ENCODE measurements around the gene ARHGEF19. TPM values are rescaled to one million over a fixed set of nuclear protein-coding genes. Genes with fewer than 3 reads are reported as not detected.

The ARHGEF19 gene
- total and polyA plus RNA-seq, 2 of the 13 experiments (the other 11 are each of a cell fraction or from before 2014, with no cell fraction given), result 1.7 to 1.8 TPM

DNA sequence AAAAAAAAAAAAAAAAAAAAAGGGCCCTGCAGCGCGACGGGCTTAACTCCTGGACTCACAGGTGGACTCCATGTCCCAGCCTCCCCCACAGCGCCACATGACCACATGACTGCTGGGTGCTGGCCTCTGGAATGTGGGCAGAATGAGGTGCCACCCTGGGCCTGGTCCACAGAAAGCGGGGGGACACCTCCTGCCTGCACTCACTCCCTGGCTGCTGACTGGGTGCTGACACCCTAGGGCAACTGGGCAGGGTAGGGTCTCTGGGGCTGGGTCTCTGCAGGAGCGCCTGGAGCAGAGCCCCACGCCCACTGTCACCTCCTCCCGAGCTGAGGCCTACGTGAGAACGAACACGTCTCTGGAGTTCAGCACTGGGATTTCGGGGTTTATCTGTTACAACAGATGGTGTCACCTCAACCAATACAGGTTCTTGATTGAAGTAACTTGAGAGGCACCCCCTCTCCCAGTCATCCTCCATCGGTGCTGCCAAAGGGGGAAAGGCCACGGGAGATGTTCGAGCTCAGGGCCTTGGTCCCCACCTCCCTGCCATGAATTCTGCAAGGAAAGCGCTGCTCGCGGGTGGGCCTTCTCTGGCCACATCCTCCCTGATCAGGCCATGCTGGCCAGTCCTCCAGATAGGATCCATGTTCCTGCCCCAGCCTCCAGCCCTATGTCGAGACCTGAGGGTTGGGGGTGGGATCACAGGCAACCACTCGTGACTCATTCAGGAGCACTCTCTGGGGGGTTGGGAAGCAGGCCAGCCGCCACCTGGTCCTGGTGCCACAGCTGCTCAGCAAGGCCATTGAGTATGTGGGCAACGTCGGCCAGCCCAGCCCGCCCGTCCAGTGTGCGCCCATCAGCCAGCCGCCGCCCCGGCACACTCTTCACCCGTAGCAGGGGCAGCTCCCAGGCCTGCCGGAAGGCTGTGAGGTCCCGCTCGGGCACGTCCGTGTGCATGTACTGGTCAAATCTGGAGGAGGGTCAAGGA lies 19.2 kb upstream of the ARHGEF19 start (continued):
- no peak for TF ChIP-seq ZNF274 (CRISPR knock-in tag; IDR thresholded peaks at IDR 0.05)
- TF ChIP-seq, protein P1, sequence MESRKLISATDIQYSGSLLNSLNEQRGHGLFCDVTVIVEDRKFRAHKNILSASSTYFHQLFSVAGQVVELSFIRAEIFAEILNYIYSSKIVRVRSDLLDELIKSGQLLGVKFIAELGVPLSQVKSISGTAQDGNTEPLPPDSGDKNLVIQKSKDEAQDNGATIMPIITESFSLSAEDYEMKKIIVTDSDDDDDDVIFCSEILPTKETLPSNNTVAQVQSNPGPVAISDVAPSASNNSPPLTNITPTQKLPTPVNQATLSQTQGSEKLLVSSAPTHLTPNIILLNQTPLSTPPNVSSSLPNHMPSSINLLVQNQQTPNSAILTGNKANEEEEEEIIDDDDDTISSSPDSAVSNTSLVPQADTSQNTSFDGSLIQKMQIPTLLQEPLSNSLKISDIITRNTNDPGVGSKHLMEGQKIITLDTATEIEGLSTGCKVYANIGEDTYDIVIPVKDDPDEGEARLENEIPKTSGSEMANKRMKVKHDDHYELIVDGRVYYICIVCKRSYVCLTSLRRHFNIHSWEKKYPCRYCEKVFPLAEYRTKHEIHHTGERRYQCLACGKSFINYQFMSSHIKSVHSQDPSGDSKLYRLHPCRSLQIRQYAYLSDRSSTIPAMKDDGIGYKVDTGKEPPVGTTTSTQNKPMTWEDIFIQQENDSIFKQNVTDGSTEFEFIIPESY (CRISPR knock-in tag; IDR thresholded peaks at IDR 0.05), result peak; percentile 62
- no peak for TF ChIP-seq KLF13 (CRISPR knock-in tag; IDR thresholded peaks at IDR 0.05)
- TF ChIP-seq, protein P2, sequence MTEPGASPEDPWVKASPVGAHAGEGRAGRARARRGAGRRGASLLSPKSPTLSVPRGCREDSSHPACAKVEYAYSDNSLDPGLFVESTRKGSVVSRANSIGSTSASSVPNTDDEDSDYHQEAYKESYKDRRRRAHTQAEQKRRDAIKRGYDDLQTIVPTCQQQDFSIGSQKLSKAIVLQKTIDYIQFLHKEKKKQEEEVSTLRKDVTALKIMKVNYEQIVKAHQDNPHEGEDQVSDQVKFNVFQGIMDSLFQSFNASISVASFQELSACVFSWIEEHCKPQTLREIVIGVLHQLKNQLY (CRISPR knock-in tag; IDR thresholded peaks at IDR 0.05), result no peak
- peak; percentile 74; the same call in 1 of the 2 replicates for TF ChIP-seq HNRNPL (IDR thresholded peaks at IDR 0.05; ENCODE audit: low read depth, low read length)
- no peak for TF ChIP-seq HDAC2 (CRISPR knock-in tag; IDR thresholded peaks at IDR 0.05)
- no peak for TF ChIP-seq ZNF121 (CRISPR knock-in tag; IDR thresholded peaks at IDR 0.05)
- TF ChIP-seq ZNF569 (CRISPR knock-in tag; IDR thresholded peaks at IDR 0.05; ENCODE audit: borderline replicate concordance), result no peak
- TF ChIP-seq ARNT2 (CRISPR knock-in tag; IDR thresholded peaks at IDR 0.05; ENCODE audit: low read depth), result no peak

DNA sequence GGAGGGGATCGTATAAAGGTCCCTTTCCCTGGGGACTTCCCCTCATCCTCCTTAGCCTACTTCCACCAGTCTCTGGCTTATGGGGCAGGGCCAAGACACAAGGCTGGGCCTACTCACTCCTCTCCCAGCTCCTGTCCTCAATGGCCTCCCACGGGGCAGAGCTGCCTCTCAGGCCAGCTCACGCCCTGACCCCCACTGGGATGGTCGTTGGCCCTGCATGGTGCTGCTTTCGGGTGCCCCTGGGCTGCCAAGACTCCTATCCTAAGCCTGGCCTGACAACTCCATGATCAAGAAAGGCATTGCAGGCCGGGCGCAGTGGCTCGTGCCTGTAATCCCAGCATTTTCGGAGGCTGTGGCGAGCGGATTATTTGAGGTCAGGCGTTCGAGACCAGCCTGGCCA lies 18.3 kb upstream of the ARHGEF19 start:
- intact Hi-C loops (cut with micrococcal nuclease; ENCODE audit: unreplicated experiment), result no loop called here
- Histone ChIP-seq H2AFZ (ENCODE audit: low read length) (no peak overlapping the region), H3K4me3 (replicated peaks in 1 of 3; ENCODE audit: insufficient read depth in 1 of 3, low read depth in 2 of 3, low read length in 3 of 3) (no peak overlapping the region), H3K4me2 (ENCODE audit: low read depth, low read length) (no peak overlapping the region), H3K27ac (ENCODE audit: extremely low read length, insufficient read depth, low read length) (no peak overlapping the region), H3K36me3 (replicated peaks in 1 of 2; ENCODE audit: control insufficient read depth in 1 of 2, insufficient read depth in 2 of 2, low read length in 2 of 2) (no peaks in the 10 kb centered on the region), H3K27me3 (ENCODE audit: control insufficient read depth in 1 of 2, insufficient read depth in 2 of 2, low read length in 2 of 2) (peaks cover 1 to 8% of the 10 kb centered on the region in 2 experiments; a peak in 3 of 5 replicates), H3K4me1 (ENCODE audit: insufficient read depth, low read length) (no peaks in the 10 kb centered on the region), H3K79me2 (ENCODE audit: insufficient read depth, low read length) (no peaks in the 10 kb centered on the region), H3K9ac (ENCODE audit: insufficient read depth, low read depth, low read length) (no peak overlapping the region), H3K9me3 (ENCODE audit: low read length) (no peaks in the 10 kb centered on the region), H4K20me1 (ENCODE audit: insufficient read depth, low read length) (no peaks in the 10 kb centered on the region)
- CTCF ChIA-PET (ENCODE audit: low intra/inter-chr PET ratio, low total read pairs), result no interaction called here
- no peak for DNase-seq (ENCODE audit: low spot score)
- in situ Hi-C loops (cut with HindIII; ENCODE audit: extremely low pct_ligation_motif_present, low pct_unique_long_range_greater_than_20kb), result no loop called here
- BruUV-seq (replicated peaks), result no TSS peak
- WGBS (ENCODE audit: low lambda C conversion rate), result 62% methylated on average over 12 of the region's 13 CpGs
- no peak for FAIRE-seq
- POLR2A ChIA-PET, result no interaction called here
- no peak for ATAC-seq
- no peak for TF ChIP-seq MTF1 (CRISPR knock-in tag; IDR thresholded peaks at IDR 0.05)
- TF ChIP-seq, protein P3, sequence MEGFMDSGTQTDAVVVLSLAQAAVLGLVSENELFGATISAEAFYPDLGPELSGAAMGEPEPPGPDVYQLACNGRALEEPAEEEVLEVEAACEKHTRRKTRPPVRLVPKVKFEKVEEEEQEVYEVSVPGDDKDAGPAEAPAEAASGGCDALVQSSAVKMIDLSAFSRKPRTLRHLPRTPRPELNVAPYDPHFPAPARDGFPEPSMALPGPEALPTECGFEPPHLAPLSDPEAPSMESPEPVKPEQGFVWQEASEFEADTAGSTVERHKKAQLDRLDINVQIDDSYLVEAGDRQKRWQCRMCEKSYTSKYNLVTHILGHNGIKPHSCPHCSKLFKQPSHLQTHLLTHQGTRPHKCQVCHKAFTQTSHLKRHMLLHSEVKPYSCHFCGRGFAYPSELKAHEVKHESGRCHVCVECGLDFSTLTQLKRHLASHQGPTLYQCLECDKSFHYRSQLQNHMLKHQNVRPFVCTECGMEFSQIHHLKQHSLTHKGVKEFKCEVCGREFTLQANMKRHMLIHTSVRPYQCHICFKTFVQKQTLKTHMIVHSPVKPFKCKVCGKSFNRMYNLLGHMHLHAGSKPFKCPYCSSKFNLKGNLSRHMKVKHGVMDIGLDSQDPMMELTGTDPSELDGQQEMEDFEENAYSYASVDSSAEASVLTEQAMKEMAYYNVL (CRISPR knock-in tag; IDR thresholded peaks at IDR 0.05; ENCODE audit: borderline replicate concordance), result no peak
- TF ChIP-seq ZNF24 (IDR thresholded peaks at IDR 0.05), result no peak
- no peak for TF ChIP-seq HNF4G (IDR thresholded peaks at IDR 0.05; ENCODE audit: borderline replicate concordance, low read depth, low read length)
- TF ChIP-seq HNF4G (CRISPR knock-in tag; IDR thresholded peaks at IDR 0.05; ENCODE audit: borderline replicate concordance, low read depth), result no peak
- no peak for TF ChIP-seq CEBPG (CRISPR knock-in tag; IDR thresholded peaks at IDR 0.05)

Measured in HepG2 (cell line).